Liver (tissue), 9 donors: Measurements from ENCODE around the gene XXYLT1. TPM values are rescaled to one million over a fixed set of nuclear protein-coding genes. Genes with fewer than 3 reads are reported as not detected.

Experiments
- DNase-seq: peaks from one replicate; pipeline ENCODE4 v3.0.0-alpha.2; 2017; ENCODE audit warnings: low spot score
- H3K27ac ChIP-seq, 2 donors: one replicate each; pipeline ENCODE4 v1.7.0; 2013; ENCODE audit warnings: inconsistent platforms in 2 of 2, low read length in 2 of 2, control low read depth in 1 of 2, low read depth in 1 of 2, mild to moderate bottlenecking in 1 of 2
- H3K27me3 ChIP-seq, 4 donors: one replicate each; pipeline versions ENCODE4 v1.6.1 to v1.7.0; 2013; ENCODE audit warnings: low read length in 3 of 4, inconsistent platforms in 1 of 4, mild to moderate bottlenecking in 1 of 4, moderate library complexity in 1 of 4; ENCODE audit not compliant: control insufficient read depth in 4 of 4, insufficient read depth in 4 of 4
- H3K36me3 ChIP-seq, 4 donors: one replicate each; pipeline versions ENCODE4 v1.6.1 to v1.7.0; 2013; ENCODE audit warnings: low read length in 3 of 4, mild to moderate bottlenecking in 3 of 4, low read depth in 1 of 4, moderate library complexity in 1 of 4; ENCODE audit not compliant: control insufficient read depth in 4 of 4, insufficient read depth in 3 of 4
- H3K4me1 ChIP-seq, 4 donors: one replicate each; pipeline versions ENCODE4 v1.6.1 to v1.7.0; 2013; ENCODE audit warnings: low read length in 3 of 4, mild to moderate bottlenecking in 3 of 4, moderate library complexity in 1 of 4; ENCODE audit not compliant: control insufficient read depth in 4 of 4, insufficient read depth in 4 of 4
- H3K4me3 ChIP-seq, 3 donors: one replicate each; pipeline versions ENCODE4 v1.6.1 to v1.7.0; 2013; ENCODE audit warnings: low read length in 3 of 3, control low read depth in 1 of 3, low read depth in 1 of 3, mild to moderate bottlenecking in 1 of 3
- H3K9ac ChIP-seq, 2 donors: one replicate each; pipeline ENCODE4 v1.7.0; 2013; ENCODE audit warnings: low read length in 2 of 2, mild to moderate bottlenecking in 2 of 2, moderate library complexity in 2 of 2, control low read depth in 1 of 2, low read depth in 1 of 2
- H3K9me3 ChIP-seq, 4 donors: one replicate each; pipeline versions ENCODE4 v1.6.1 to v1.7.0; 2013; ENCODE audit warnings: low read length in 3 of 4; ENCODE audit not compliant: control insufficient read depth in 4 of 4
- ATF3 ChIP-seq: IDR thresholded peaks from 2 replicates; pipeline ENCODE4 v1.6.1; 2016; ENCODE audit warnings: antibody characterized with exemption
- CTCF ChIP-seq: fragments of 150-350 bp; IDR thresholded peaks from 2 replicates; pipeline ENCODE4 v1.5.1; 2017; ENCODE audit warnings: improper control_type of control experiment, low read depth, low read length; ENCODE audit not compliant: missing input control
- GABPA ChIP-seq, 2 donors: IDR thresholded peaks in 1 of 2; conservative IDR thresholded peaks in 1 of 2; 2 replicates each; pipeline ENCODE4 v1.6.1; 2016; ENCODE audit warnings: antibody characterized with exemption in 2 of 2, mild to moderate bottlenecking in 1 of 2, moderate library complexity in 1 of 2
- HNF4A ChIP-seq, 2 donors: conservative IDR thresholded peaks; 2 replicates each; pipeline ENCODE4 v1.6.1; 2016; ENCODE audit warnings: antibody characterized with exemption in 2 of 2, mild to moderate bottlenecking in 2 of 2
- HNF4G ChIP-seq: IDR thresholded peaks from 2 replicates; pipeline ENCODE4 v1.6.1; 2016; ENCODE audit warnings: antibody characterized with exemption
- JUND ChIP-seq, 2 donors: IDR thresholded peaks; 2 replicates each; pipeline ENCODE4 v1.6.1; 2016; ENCODE audit warnings: antibody characterized with exemption in 2 of 2
- NR2F2 ChIP-seq: IDR thresholded peaks from 2 replicates; pipeline ENCODE4 v1.6.1; 2016; ENCODE audit warnings: antibody characterized with exemption
- RAD21 ChIP-seq, 2 donors: IDR thresholded peaks; 2 replicates each; pipeline ENCODE4 v1.6.1; 2016; ENCODE audit warnings: antibody characterized with exemption in 2 of 2, mild to moderate bottlenecking in 2 of 2
- REST ChIP-seq: IDR thresholded peaks from 2 replicates; pipeline ENCODE4 v1.6.1; 2016; ENCODE audit warnings: antibody characterized with exemption, mild to moderate bottlenecking
- RXRA ChIP-seq, 2 donors: IDR thresholded peaks; 2 replicates each; pipeline ENCODE4 v1.6.1; 2017 to 2018; ENCODE audit warnings: antibody characterized with exemption in 2 of 2, mild to moderate bottlenecking in 1 of 2
- SP1 ChIP-seq: IDR thresholded peaks from 2 replicates; pipeline ENCODE4 v1.6.1; 2018; ENCODE audit warnings: antibody characterized with exemption, mild to moderate bottlenecking
- YY1 ChIP-seq: IDR thresholded peaks from 2 replicates; pipeline ENCODE4 v1.6.1; 2016; ENCODE audit warnings: antibody characterized with exemption, mild to moderate bottlenecking
- ZBTB33 ChIP-seq: IDR thresholded peaks from 2 replicates; pipeline ENCODE4 v1.6.1; 2016; ENCODE audit warnings: antibody characterized with exemption
- WGBS: extraction: QIAGEN DNeasy Blood & Tissue Kit; methylation state at CpG from one replicate; pipeline ENCODE4 v1.1.7; 2013; 5-methylcytosine and 5-hydroxymethylcytosine counted together
- polyA plus RNA-seq, 2 donors: library from polyadenylated mRNA; stranded (reverse) in 1 of 2; unstranded in 1 of 2; fragments of 200-250 nt in 1 of 2; fragments of >200 nt in 1 of 2; fragmentation: Nextera tagmentation in 1 of 2; extraction: Ambion mirVana in 1 of 2; gene quantifications; one replicate each; pipeline versions ENCODE4 v1.2.1 to v1.2.3, GENCODE V29; 2013 to 2015
- total RNA-seq, 2 donors: library from RNA; depleted of rRNA; stranded (reverse); fragments of >200 nt; gene quantifications; one replicate each; pipeline ENCODE4 v1.2.3, GENCODE V29; 2014
- TF ChIP-seq, protein P1 (sequence below): IDR thresholded peaks from 2 replicates; pipeline ENCODE4 v1.6.1; 2016; ENCODE audit warnings: antibody characterized with exemption
- donor health status: healthy.
- donor health status: healthy.
- donor health status: healthy.
- donor health status: healthy.
- donor health status: healthy.

XXYLT1 gene
- total and polyA plus RNA-seq, 4 donors: 0.93 to 7.6 (median 2.8) TPM

GRCh38 chr3:195078891-195079440, 192.0 kb downstream of the XXYLT1 start:
- no peaks in the 10 kb centered on the region for H3K4me1 ChIP-seq
- 92% methylated on average over 12 of the region's 12 CpGs for WGBS
- H3K9me3 ChIP-seq: no peaks in the 10 kb centered on the region
- no peak overlapping the region for H3K4me3 ChIP-seq
- H3K9ac ChIP-seq: no peak overlapping the region
- TF ChIP-seq GABPA (IDR thresholded peaks at IDR 0.05 in 1 of 2, conservative IDR thresholded peaks at IDR 0.05 in 1 of 2): no peak
- no peak for TF ChIP-seq RAD21 (IDR thresholded peaks at IDR 0.05)
- TF ChIP-seq CTCF: no peak
- TF ChIP-seq NR2F2: no peak
- no peak for TF ChIP-seq SP1
- no peak for TF ChIP-seq YY1
- TF ChIP-seq JUND (IDR thresholded peaks at IDR 0.05): no peak
- TF ChIP-seq RXRA (IDR thresholded peaks at IDR 0.05): no peak
- TF ChIP-seq, protein P1, sequence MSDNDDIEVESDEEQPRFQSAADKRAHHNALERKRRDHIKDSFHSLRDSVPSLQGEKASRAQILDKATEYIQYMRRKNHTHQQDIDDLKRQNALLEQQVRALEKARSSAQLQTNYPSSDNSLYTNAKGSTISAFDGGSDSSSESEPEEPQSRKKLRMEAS: no peak
- no peak for TF ChIP-seq REST
- TF ChIP-seq ATF3: no peak
- no peak for TF ChIP-seq HNF4A (conservative IDR thresholded peaks at IDR 0.05)
- no peak for TF ChIP-seq ZBTB33
- no peak for TF ChIP-seq HNF4G
- no peak for DNase-seq
- H3K36me3 ChIP-seq: no peaks in the 10 kb centered on the region
- H3K27me3 ChIP-seq: no peaks in the 10 kb centered on the region
- no peak overlapping the region for H3K27ac ChIP-seq
